Natural killer cell treated with Interleukin-12 subunit alpha and Interleukin-12 subunit beta and Interleukin-15 and Interleukin-18, amount 100 ng/mL, for 72 hours (primary cell): ENCODE results near the gene SLC8A2. TPM values are rescaled to one million over a fixed set of nuclear protein-coding genes. Genes with fewer than 3 reads are reported as not detected.
A peak's percentile ranks its signal among the peaks of the same experiment; 100 is the strongest.

Source experiments
- ATAC-seq, 2 donors: fragments of 150-1000 bp; cut with Tn5 transposase in 1 of 2; sonication (Bioruptor Pico), chemical (Tn5 transposase) in 1 of 2; 2 replicates each; pipeline ENCODE4 v1.10.0; 2021
- DNase-seq: peaks from one replicate; pipeline ENCODE4 v3.0.0; 2022; ENCODE audit warnings: low spot score
- H3K27ac Mint-ChIP-seq, 2 donors: 1 replicate in 1 of 2; 2 replicates in 1 of 2; pipeline ENCODE4 v1.8.0; 2022; ENCODE audit warnings: mixed read lengths in 2 of 2, mild to moderate bottlenecking in 1 of 2, moderate library complexity in 1 of 2
- H3K27me3 Mint-ChIP-seq, 2 donors: 1 replicate in 1 of 2; 2 replicates in 1 of 2; pipeline ENCODE4 v1.8.0; 2022; ENCODE audit warnings: mixed read lengths in 2 of 2
- H3K36me3 Mint-ChIP-seq: one replicate; pipeline ENCODE4 v1.8.0; 2022; ENCODE audit warnings: mixed read lengths
- H3K4me1 Mint-ChIP-seq, 2 donors: 1 replicate in 1 of 2; 2 replicates in 1 of 2; pipeline ENCODE4 v1.8.0; 2022; ENCODE audit warnings: low read depth in 2 of 2, mixed read lengths in 2 of 2, mild to moderate bottlenecking in 1 of 2
- H3K4me3 Mint-ChIP-seq: one replicate; pipeline ENCODE4 v1.8.0; 2022; ENCODE audit warnings: mixed read lengths
- H3K9me3 Mint-ChIP-seq: 2 replicates; pipeline ENCODE4 v1.8.0; 2022; ENCODE audit warnings: mixed read lengths
- total RNA-seq, 2 donors: library from RNA; stranded (reverse); gene quantifications; one replicate each; pipeline ENCODE4 v1.2.3, GENCODE V29; 2022

SLC8A2 gene
- total RNA-seq, 2 donors from 2014 or later, result not detected

DNA sequence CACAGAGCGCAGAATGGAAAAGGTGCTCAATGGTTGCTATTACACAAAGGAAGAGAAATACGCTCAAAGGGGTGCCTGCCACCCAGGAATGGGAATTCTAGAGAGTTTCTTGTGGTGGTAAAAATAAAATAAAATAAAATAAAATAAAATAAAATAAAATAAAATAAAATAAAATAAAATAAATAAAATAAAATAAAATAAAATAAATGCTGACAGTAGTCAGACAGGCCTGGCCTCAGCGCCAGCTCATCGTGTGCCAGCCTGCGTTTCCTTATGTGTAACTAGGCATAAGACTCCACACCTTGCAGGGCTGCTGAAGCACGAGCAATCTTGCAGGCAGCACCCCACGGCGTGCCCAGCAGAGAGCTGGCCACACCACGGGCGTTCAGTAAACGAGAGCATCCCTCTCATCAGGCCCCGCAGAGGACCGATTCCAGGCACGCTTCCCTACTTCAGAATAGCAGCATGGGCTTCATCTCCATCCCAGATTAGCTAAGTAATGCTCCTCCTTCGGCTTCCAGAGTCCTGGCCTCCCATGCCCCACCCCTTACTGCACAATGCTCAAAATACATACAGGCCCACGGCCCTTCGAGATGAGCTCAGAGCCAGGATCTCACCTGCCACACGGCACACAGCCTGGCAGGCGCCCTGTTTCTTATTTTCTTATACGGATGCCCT is 37.6 kb upstream of the SLC8A2 start:
- Mint-ChIP-seq H3K9me3 (no peaks in the 10 kb centered on the region), H3K27me3 (no peaks in the 10 kb centered on the region), H3K4me3 (no peak overlapping the region), H3K27ac (no peak overlapping the region), H3K36me3 (no peaks in the 10 kb centered on the region), H3K4me1 (peaks cover 26 to 44% of the 10 kb centered on the region in 2 donors)
- DNase-seq (no peak), ATAC-seq (no peak)

DNA sequence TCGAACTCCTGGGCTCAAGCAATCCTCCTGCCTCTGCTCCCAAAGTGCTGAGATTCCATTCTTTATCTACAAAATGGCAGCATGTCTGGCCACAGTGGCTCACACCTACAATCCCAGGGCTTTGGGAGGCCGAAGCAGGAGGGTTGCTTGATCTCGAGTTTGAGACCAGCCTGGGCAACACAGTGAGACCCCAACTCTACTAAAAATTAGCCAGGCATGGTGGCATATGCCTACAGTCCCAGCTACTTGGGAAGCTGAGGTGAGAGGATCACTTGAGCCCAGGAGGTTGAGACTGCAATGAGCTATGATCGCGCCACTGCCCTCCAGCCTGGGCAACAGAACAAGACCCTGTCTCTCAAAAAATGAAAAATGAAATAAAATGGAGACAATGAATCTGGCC is 37.0 kb upstream of the SLC8A2 start:
- no peaks in the 10 kb centered on the region for H3K9me3 Mint-ChIP-seq
- H3K27ac Mint-ChIP-seq, result no peak overlapping the region
- no peak for ATAC-seq
- H3K4me3 Mint-ChIP-seq, result no peak overlapping the region
- H3K36me3 Mint-ChIP-seq, result no peaks in the 10 kb centered on the region
- H3K27me3 Mint-ChIP-seq, result no peaks in the 10 kb centered on the region
- peaks cover 20 to 40% of the 10 kb centered on the region in 2 donors for H3K4me1 Mint-ChIP-seq
- DNase-seq, result no peak

- no peak overlapping the region for H3K4me3 Mint-ChIP-seq
Measured at GRCh38 chr19:47507924-47508553, 36.3 kb upstream of the SLC8A2 start.

GRCh38 chr19:47507012-47507411 is 35.3 kb upstream of the SLC8A2 start:
- ATAC-seq, result no peak
- H3K9me3 Mint-ChIP-seq, result no peaks in the 10 kb centered on the region
- no peaks in the 10 kb centered on the region for H3K27me3 Mint-ChIP-seq
- H3K4me3 Mint-ChIP-seq, result no peak overlapping the region
- DNase-seq, result no peak
- no peaks in the 10 kb centered on the region for H3K36me3 Mint-ChIP-seq
- H3K27ac Mint-ChIP-seq, result no peak overlapping the region
- H3K4me1 Mint-ChIP-seq, result peaks cover 3 to 26% of the 10 kb centered on the region in 2 donors

More at GRCh38 chr19:47507924-47508553, 36.3 kb upstream of the SLC8A2 start:
- ATAC-seq (no peak), DNase-seq (no peak)
- H3K27ac Mint-ChIP-seq, result no peak overlapping the region
- no peaks in the 10 kb centered on the region for H3K9me3 Mint-ChIP-seq
- no peaks in the 10 kb centered on the region for H3K36me3 Mint-ChIP-seq
- H3K27me3 Mint-ChIP-seq, result no peaks in the 10 kb centered on the region
- peaks cover 14 to 36% of the 10 kb centered on the region in 2 donors for H3K4me1 Mint-ChIP-seq

- Mint-ChIP-seq H3K27ac (no peak overlapping the region), H3K4me1 (peaks cover 0 to 25% of the 10 kb centered on the region in 2 donors), H3K27me3 (no peaks in the 10 kb centered on the region), H3K36me3 (no peaks in the 10 kb centered on the region), H3K9me3 (no peaks in the 10 kb centered on the region), H3K4me3 (no peak overlapping the region)
- ATAC-seq, result no peak
- no peak for DNase-seq
Measured at GRCh38 chr19:47506459-47506858, 34.8 kb upstream of the SLC8A2 start.

DNA sequence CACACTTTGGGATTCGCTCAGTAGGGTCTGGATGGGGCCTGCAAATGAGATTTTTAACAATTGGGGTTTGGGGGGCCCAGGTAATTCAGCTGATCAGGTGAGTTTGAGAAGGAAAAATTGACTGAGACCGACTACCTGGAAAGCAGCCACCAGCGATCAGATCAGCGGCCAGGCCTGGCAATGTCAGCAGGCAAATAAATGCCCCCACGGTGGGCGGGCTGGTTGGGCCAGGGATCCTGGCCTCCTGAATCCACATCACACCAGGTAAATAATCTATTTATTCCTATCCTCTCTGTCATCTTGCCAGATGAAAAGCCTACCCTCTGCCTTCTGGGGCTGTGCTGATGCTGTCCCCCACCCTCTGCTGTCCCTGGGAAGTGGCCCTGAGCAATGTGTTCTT is 33.8 kb upstream of the SLC8A2 start:
- no peak for DNase-seq
- peak overlapping the region in 1 of 2 donors; percentile 30 for H3K27ac Mint-ChIP-seq
- H3K4me1 Mint-ChIP-seq, result peaks cover 0 to 20% of the 10 kb centered on the region in 2 donors
- ATAC-seq, result no peak
- no peak overlapping the region for H3K4me3 Mint-ChIP-seq
- H3K27me3 Mint-ChIP-seq, result no peaks in the 10 kb centered on the region
- no peaks in the 10 kb centered on the region for H3K9me3 Mint-ChIP-seq
- no peaks in the 10 kb centered on the region for H3K36me3 Mint-ChIP-seq

DNA sequence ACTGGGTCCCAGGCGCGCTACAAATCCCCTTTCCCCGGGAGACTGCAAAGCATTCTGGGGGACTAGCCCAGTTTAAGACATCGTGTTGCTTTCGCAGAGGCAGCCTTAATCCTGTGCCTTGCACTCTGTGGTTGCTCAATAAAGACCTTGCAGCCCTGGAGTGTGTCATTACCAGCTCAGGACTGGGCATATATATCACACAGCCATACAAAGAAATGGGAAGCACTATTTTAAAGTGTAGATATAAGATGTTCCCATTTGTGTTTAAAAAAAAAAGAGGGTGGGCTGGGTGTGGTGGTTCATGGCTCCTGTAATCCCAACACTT is 32.1 kb upstream of the SLC8A2 start:
- no peak for ATAC-seq
- H3K27ac Mint-ChIP-seq, result no peak overlapping the region
- peaks cover 0 to 14% of the 10 kb centered on the region in 2 donors for H3K4me1 Mint-ChIP-seq
- no peaks in the 10 kb centered on the region for H3K27me3 Mint-ChIP-seq
- H3K4me3 Mint-ChIP-seq, result no peak overlapping the region
- H3K36me3 Mint-ChIP-seq, result no peaks in the 10 kb centered on the region
- no peaks in the 10 kb centered on the region for H3K9me3 Mint-ChIP-seq
- DNase-seq, result no peak

DNA sequence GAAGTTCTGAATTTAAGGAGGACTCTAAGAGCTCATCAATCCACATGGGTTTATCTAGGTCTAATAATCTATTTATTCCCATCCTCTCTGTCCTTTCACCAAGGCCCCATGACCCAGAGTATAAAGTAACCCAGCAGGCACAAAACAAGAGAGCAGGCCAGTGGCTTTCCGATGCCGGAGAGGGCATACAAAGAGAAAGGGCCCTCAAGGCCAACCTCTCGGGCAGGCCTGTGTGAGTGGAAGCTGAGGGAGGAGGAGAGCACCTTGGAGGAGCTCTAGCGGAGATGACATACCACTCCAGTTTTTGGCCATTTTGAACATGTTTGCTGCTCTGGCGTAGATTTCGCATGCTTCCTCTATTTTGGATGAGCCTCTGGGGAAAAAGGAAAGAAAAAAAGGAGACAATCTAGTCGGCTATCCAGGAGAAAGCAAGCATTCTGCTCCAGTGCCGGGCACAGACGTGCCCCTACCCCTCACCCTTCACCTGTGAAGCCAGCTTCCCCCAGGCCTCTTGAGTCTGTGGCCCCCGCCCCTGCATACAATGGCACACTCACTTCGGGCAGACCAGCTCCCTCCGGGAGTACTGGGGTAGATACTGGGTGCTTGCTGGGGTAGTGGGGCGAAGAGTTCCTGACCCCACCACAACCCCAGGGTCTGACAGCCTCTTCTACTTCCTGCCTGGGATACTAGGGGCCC is 31.6 kb upstream of the SLC8A2 start:
- H3K27ac Mint-ChIP-seq, result peak overlapping the region in 1 of 2 donors; percentile 66
- ATAC-seq (no peak), DNase-seq (no peak)
- peaks cover 0 to 15% of the 10 kb centered on the region in 2 donors for H3K4me1 Mint-ChIP-seq
- H3K27me3 Mint-ChIP-seq, result no peaks in the 10 kb centered on the region
- no peak overlapping the region for H3K4me3 Mint-ChIP-seq
- no peaks in the 10 kb centered on the region for H3K36me3 Mint-ChIP-seq
- H3K9me3 Mint-ChIP-seq, result no peaks in the 10 kb centered on the region

DNA sequence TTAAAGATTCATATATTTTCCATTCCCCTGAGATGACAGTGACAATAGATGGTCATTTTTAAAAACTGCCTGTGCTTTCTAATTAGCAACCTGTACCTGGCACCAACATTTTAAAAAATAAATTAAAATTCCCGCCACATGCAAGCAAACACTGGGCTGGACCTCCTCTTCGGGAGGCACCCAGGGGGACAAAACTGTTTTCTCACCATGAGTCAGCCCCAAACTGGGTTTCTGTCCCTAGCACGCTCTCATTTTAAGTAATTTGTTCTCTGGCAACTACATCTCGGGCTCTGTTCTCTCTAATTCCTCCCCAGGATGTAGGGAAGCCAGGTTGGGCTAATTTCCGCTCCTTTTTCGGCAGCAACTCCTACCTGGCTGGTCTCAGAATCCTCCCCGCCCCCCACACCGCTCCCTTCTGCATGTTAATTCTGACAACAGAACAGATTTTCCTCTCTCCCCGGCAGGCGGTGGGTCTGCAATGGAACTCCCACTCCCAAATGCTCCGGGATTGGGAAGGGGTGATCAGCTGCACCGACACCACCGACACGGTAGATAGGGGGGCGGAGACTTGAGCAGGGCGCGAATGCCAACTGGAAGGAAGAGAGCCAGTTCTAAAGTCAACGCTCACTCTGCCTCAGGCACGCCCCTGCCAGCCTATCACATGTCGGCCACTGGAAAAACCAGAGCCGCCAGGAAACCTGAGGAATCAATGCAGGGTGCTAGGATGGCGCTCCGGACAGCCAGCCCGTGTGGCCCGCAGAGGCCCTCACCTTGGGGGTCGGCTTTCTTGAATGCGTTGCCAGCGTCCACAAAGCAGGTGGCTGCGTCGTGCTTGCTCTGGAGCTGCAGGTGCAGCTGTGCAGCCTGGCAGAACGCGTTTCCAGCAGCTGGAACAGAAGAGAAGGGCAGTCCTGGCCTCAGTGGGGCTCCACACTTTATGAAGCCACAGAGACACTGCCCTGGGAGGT is 28.5 kb upstream of the SLC8A2 start:
- Mint-ChIP-seq H3K36me3 (no peaks in the 10 kb centered on the region), H3K27me3 (no peaks in the 10 kb centered on the region), H3K4me1 (peaks cover 0 to 14% of the 10 kb centered on the region in 2 donors), H3K9me3 (no peaks in the 10 kb centered on the region), H3K4me3 (no peak overlapping the region), H3K27ac (no peak overlapping the region)
- DNase-seq, result no peak
- no peak for ATAC-seq

DNA sequence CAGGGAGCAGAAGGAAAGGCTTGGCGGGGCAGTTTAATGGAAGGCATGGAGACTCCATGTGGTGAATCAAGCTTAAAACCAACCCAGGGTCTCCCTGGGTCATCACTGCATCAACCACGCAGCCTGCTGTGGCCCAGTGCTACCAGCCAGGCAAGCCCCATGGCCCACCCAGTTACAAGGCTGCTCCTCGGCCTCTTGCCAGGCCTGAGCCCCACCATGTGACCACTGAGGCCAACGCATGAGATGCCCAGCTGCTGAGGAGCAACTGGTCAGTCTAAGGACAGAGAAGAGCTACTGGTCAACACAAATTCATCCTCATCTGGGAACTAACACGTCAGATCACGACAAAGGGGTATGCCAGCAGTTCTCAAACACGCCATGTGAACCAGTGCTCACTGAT is 27.7 kb upstream of the SLC8A2 start:
- Mint-ChIP-seq H3K4me1 (peaks cover 0 to 11% of the 10 kb centered on the region in 2 donors), H3K4me3 (no peak overlapping the region), H3K36me3 (no peaks in the 10 kb centered on the region), H3K9me3 (no peaks in the 10 kb centered on the region), H3K27me3 (no peaks in the 10 kb centered on the region), H3K27ac (peak overlapping the region in 1 of 2 donors; percentile 53)
- DNase-seq (no peak), ATAC-seq (no peak)

- ATAC-seq, result no peak
- no peak for DNase-seq
- Mint-ChIP-seq H3K27ac (peak overlapping the region in 1 of 2 donors; percentile 53), H3K4me3 (no peak overlapping the region), H3K9me3 (no peaks in the 10 kb centered on the region), H3K4me1 (peaks cover 0 to 12% of the 10 kb centered on the region in 2 donors), H3K36me3 (no peaks in the 10 kb centered on the region), H3K27me3 (no peaks in the 10 kb centered on the region)
Measured at GRCh38 chr19:47498561-47498960, 26.9 kb upstream of the SLC8A2 start.

DNA sequence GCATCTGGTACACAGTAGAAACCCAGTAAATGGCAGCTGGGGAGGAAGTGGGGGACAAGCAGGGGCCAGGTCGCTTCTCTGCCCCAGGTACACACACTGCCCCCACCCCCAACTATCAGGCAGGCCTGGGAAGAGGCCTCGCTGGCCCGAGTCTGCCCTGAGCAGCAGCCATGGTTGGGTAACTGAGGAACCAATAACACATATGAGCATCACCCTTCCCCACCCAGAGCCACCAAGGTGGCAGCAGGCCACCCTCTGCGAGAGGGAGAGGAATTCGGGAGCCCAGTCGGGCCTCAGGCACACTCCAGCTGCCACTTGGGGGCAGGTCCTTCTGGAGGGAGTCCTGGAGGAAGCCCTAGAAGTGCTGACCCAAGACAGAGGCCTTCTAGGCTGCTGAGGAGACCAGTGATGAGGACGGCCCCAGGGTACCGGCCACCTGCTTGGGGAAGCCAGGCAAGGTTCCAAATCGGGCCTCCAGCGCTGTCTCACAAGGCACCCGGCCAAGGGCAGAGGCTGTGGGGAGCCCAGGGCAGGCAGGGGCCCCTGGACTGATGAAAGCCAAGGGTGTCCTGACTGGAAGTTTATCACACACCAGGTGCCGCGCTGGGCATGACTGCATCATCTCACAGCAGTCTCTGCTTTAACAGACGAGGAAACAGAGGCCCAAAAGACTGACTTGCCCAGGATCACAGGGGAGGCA is 26.3 kb upstream of the SLC8A2 start:
- H3K4me1 Mint-ChIP-seq, result peaks cover 0 to 13% of the 10 kb centered on the region in 2 donors

More for the DNA sequence above, 26.3 kb upstream of the SLC8A2 start:
- Mint-ChIP-seq H3K9me3 (no peaks in the 10 kb centered on the region), H3K36me3 (no peaks in the 10 kb centered on the region), H3K4me3 (no peak overlapping the region), H3K27me3 (no peaks in the 10 kb centered on the region), H3K27ac (no peak overlapping the region)
- DNase-seq, result no peak
- no peak for ATAC-seq
